ENCODE results near the gene SKI.
A peak's percentile ranks its signal among the peaks of the same experiment; 100 is the strongest.

SKI gene

GRCh38 chr1:2229911-2230731 is 2.0 kb downstream of the SKI start:
- peak; percentile 46 for DNase-seq (ENCODE audit: low spot score)

- peak; percentile 21 for DNase-seq (ENCODE audit: low spot score)
These were observed 2.8 kb downstream of the SKI start for GRCh38 chr1:2230781-2231531.

GRCh38 chr1:2231532-2232254 is 3.6 kb downstream of the SKI start:
- DNase-seq (ENCODE audit: low spot score), result peak; percentile 91

GRCh38 chr1:2232255-2232915 is 4.3 kb downstream of the SKI start:
- DNase-seq (ENCODE audit: low spot score), result no peak

- peak; percentile 13 for DNase-seq (ENCODE audit: low spot score)
These were observed 4.9 kb downstream of the SKI start for GRCh38 chr1:2232916-2233438.

- DNase-seq (ENCODE audit: low spot score), result peak; percentile 5
These were observed 5.3 kb downstream of the SKI start for GRCh38 chr1:2233468-2233867.

- peak; percentile 94 for DNase-seq (ENCODE audit: low spot score)
These were observed 6.1 kb downstream of the SKI start for GRCh38 chr1:2233997-2234761.

- DNase-seq (ENCODE audit: low spot score), result no peak
These were observed 6.6 kb downstream of the SKI start for GRCh38 chr1:2234762-2235113.

- no peak for DNase-seq (ENCODE audit: low spot score)
These were observed 7.3 kb downstream of the SKI start for GRCh38 chr1:2235300-2235998.

- DNase-seq (ENCODE audit: low spot score), result peak; percentile 24
These were observed 8.9 kb downstream of the SKI start for GRCh38 chr1:2236695-2237677.

- peak; percentile 43 for DNase-seq (ENCODE audit: low spot score)
These were observed 9.7 kb downstream of the SKI start for GRCh38 chr1:2237773-2238172.

- DNase-seq (ENCODE audit: low spot score), result peak; percentile 6
These were observed 10.4 kb downstream of the SKI start for GRCh38 chr1:2238361-2239012.

GRCh38 chr1:2239013-2239370 is 10.9 kb downstream of the SKI start:
- DNase-seq (ENCODE audit: low spot score), result no peak

- DNase-seq (ENCODE audit: low spot score), result no peak
These were observed 11.4 kb downstream of the SKI start for GRCh38 chr1:2239384-2239985.

- DNase-seq (ENCODE audit: low spot score), result peak; percentile 64
These were observed 12.4 kb downstream of the SKI start for GRCh38 chr1:2240270-2241156.

GRCh38 chr1:2241820-2242219 is 13.7 kb downstream of the SKI start:
- DNase-seq (ENCODE audit: low spot score), result no peak
